SK-N-SH (cell line): Measurements from ENCODE around the gene ST7L. TPM values are rescaled to one million over a fixed set of nuclear protein-coding genes. Genes with fewer than 3 reads are reported as not detected.

Source experiments
- CTCF ChIA-PET: fragments of 300-600, 350-600 bp; formaldehyde crosslinking; extraction: SDS; loops from one replicate; lab custom pipeline; 2021; lab: Yijun Ruan, JAX
- POLR2A ChIA-PET: fragments of 350-600 bp; sonication (Branson Sonifier 250); formaldehyde crosslinking; extraction: SDS; loops from one replicate; lab custom pipeline; 2020; ENCODE audit warnings: antibody characterized with exemption, inconsistent platforms; lab: Yijun Ruan, JAX
- DNase-seq: peaks from one replicate; pipeline ENCODE4 v3.0.0; 2012
- H2AFZ ChIP-seq: fragments of 200-600 bp; sonication (generic); 2 replicates; pipeline ENCODE4 v1.8.1; 2016; ENCODE audit warnings: antibody characterized with exemption, mild to moderate bottlenecking, low read depth
- H3F3A ChIP-seq: fragments of 200-600 bp; sonication (generic); replicated peaks from 2 replicates; pipeline ENCODE3; 2016; ENCODE audit warnings: antibody characterized with exemption, mild to moderate bottlenecking; ENCODE audit not compliant: insufficient read depth
- H3K27ac ChIP-seq, 2 experiments: fragments of 200-500 bp in 1 of 2; fragments of 200-600 bp in 1 of 2; sonication (Bioruptor generic) in 1 of 2; sonication (generic), shearing (Covaris generic) in 1 of 2; 2 replicates each; pipeline versions ENCODE4 v1.5.1 to v1.6.1; 2014 to 2016; ENCODE audit warnings: low read depth in 2 of 2, inconsistent platforms in 1 of 2, low read length in 1 of 2, mild to moderate bottlenecking in 1 of 2, mixed read lengths in 1 of 2
- H3K27me3 ChIP-seq: fragments of 200-600 bp; sonication (generic), shearing (Covaris generic); 2 replicates; pipeline ENCODE4 v1.6.1; 2016; ENCODE audit warnings: mixed run types; ENCODE audit not compliant: insufficient read depth
- H3K36me3 ChIP-seq, 2 experiments: fragments of 200-500 bp in 1 of 2; fragments of 200-600 bp in 1 of 2; sonication (Bioruptor generic) in 1 of 2; sonication (generic) in 1 of 2; replicated peaks in 1 of 2; 2 replicates each; pipeline versions ENCODE3 to v1.5.1; 2014 to 2016; ENCODE audit warnings: low read length in 1 of 2, mild to moderate bottlenecking in 1 of 2; ENCODE audit not compliant: insufficient read depth in 2 of 2, control insufficient read depth in 1 of 2
- H3K4me1 ChIP-seq, 2 experiments: fragments of 200-500 bp in 1 of 2; fragments of 200-600 bp in 1 of 2; sonication (Bioruptor generic) in 1 of 2; sonication (generic), shearing (Covaris generic) in 1 of 2; 2 replicates each; pipeline versions ENCODE4 v1.5.1 to v1.6.1; 2014 to 2016; ENCODE audit warnings: low read depth in 1 of 2, low read length in 1 of 2, mixed run types in 1 of 2; ENCODE audit not compliant: insufficient read depth in 2 of 2, control insufficient read depth in 1 of 2
- H3K4me2 ChIP-seq: fragments of 200-600 bp; sonication (generic), shearing (Covaris generic); 2 replicates; pipeline ENCODE4 v1.6.1; 2017; ENCODE audit warnings: mixed run types
- H3K4me3 ChIP-seq, 2 experiments: fragments of 200-500 bp in 1 of 2; fragments of 200-600 bp in 1 of 2; sonication (Bioruptor generic) in 1 of 2; sonication (generic), shearing (Covaris generic) in 1 of 2; 2 replicates each; pipeline versions ENCODE4 v1.5.1 to v1.8.1; 2014 to 2016; ENCODE audit warnings: low read depth in 2 of 2, inconsistent platforms in 1 of 2, low read length in 1 of 2, mild to moderate bottlenecking in 1 of 2, mixed read lengths in 1 of 2, moderate library complexity in 1 of 2
- H3K79me2 ChIP-seq: fragments of 200-600 bp; sonication (generic); 2 replicates; pipeline ENCODE4 v1.8.1; 2017; ENCODE audit warnings: mild to moderate bottlenecking; ENCODE audit not compliant: insufficient read depth
- H3K9ac ChIP-seq: fragments of 200-600 bp; sonication (generic); 2 replicates; pipeline ENCODE4 v1.6.1; 2017; ENCODE audit warnings: mixed run types
- H3K9me2 ChIP-seq: fragments of 200-600 bp; sonication (generic); 2 replicates; pipeline ENCODE4 v1.6.1; 2017; ENCODE audit warnings: mixed run types
- H3K9me3 ChIP-seq: fragments of 200-600 bp; sonication (generic); 2 replicates; pipeline ENCODE4 v1.6.1; 2017; ENCODE audit warnings: mixed run types, mild to moderate bottlenecking, moderate library complexity
- H4K20me1 ChIP-seq: fragments of 200-600 bp; sonication (generic); 2 replicates; pipeline ENCODE4 v1.6.1; 2017; ENCODE audit warnings: mild to moderate bottlenecking, mixed run types; ENCODE audit not compliant: insufficient read depth
- EP300 ChIP-seq, 2 experiments: IDR thresholded peaks; 2 replicates each; pipeline versions ENCODE4 v1.4.0 to v1.6.1; 2012; ENCODE audit warnings: borderline replicate concordance in 1 of 2, low read depth in 1 of 2, low read length in 1 of 2
- EZH2phosphoT487 ChIP-seq: fragments of 200-600 bp; sonication (generic); IDR thresholded peaks from 2 replicates; pipeline ENCODE4 v1.6.1; 2017; ENCODE audit warnings: low read depth, mixed run types, mild to moderate bottlenecking, antibody characterized with exemption, moderate library complexity, borderline replicate concordance
- FOSL2 ChIP-seq: IDR thresholded peaks from 2 replicates; pipeline ENCODE4 v1.4.0; 2012; ENCODE audit warnings: low read depth, mild to moderate bottlenecking, moderate library complexity, borderline replicate concordance
- FOXJ3 ChIP-seq: sonication (generic); formaldehyde crosslinking; IDR thresholded peaks from 2 replicates; pipeline ENCODE4 v1.5.1; 2020; ENCODE audit warnings: mild to moderate bottlenecking, missing genetic modification reagents
- FOXM1 ChIP-seq: IDR thresholded peaks from 2 replicates; pipeline ENCODE4 v1.4.0; 2012; ENCODE audit warnings: low read depth, mild to moderate bottlenecking
- GABPA ChIP-seq: IDR thresholded peaks from 2 replicates; pipeline ENCODE4 v1.4.0; 2012; ENCODE audit warnings: low read depth, mild to moderate bottlenecking
- MEF2A ChIP-seq: IDR thresholded peaks from 2 replicates; pipeline ENCODE4 v1.4.0; 2012; ENCODE audit warnings: low read depth, borderline replicate concordance
- NFIC ChIP-seq: IDR thresholded peaks from 2 replicates; pipeline ENCODE4 v1.4.0; 2012; ENCODE audit warnings: borderline replicate concordance
- POLR2AphosphoS5 ChIP-seq: IDR thresholded peaks from 2 replicates; pipeline ENCODE4 v1.6.1; 2012; ENCODE audit warnings: low read depth, low read length
- RAD21 ChIP-seq: IDR thresholded peaks from 2 replicates; pipeline ENCODE4 v1.6.1; 2012; ENCODE audit warnings: mild to moderate bottlenecking, low read length
- RFX5 ChIP-seq: IDR thresholded peaks from 2 replicates; pipeline ENCODE4 v1.6.1; 2012; ENCODE audit warnings: mild to moderate bottlenecking, improper control_type of control experiment, low read length
- SMC3 ChIP-seq: IDR thresholded peaks from 2 replicates; pipeline ENCODE4 v1.6.1; 2012; ENCODE audit warnings: low read depth, low read length, improper control_type of control experiment
- TCF12 ChIP-seq: IDR thresholded peaks from 2 replicates; pipeline ENCODE4 v1.4.0; 2012
- TEAD4 ChIP-seq: IDR thresholded peaks from 2 replicates; pipeline ENCODE4 v1.4.0; 2012; ENCODE audit warnings: mild to moderate bottlenecking, borderline replicate concordance; ENCODE audit not compliant: insufficient read depth
- USF2 ChIP-seq: fragments of 150-350 bp; IDR thresholded peaks from 2 replicates; pipeline ENCODE4 v1.6.1; 2017; ENCODE audit warnings: antibody characterized with exemption, low read length, low read depth, borderline replicate concordance
- YY1 ChIP-seq: IDR thresholded peaks from 2 replicates; pipeline ENCODE4 v1.4.0; 2012; ENCODE audit warnings: low read depth, mild to moderate bottlenecking
- ZBTB33 ChIP-seq: IDR thresholded peaks from 2 replicates; pipeline ENCODE4 v1.4.0; 2012; ENCODE audit warnings: low read depth, borderline replicate concordance
- WGBS: methylation state at CpG from one replicate; pipeline ENCODE4 v1.1.6; 2017; ENCODE audit warnings: low lambda C conversion rate; 5-methylcytosine and 5-hydroxymethylcytosine counted together
- polyA plus RNA-seq, 3 experiments: library from polyadenylated mRNA; depleted of rRNA; stranded (reverse); fragments of >200 nt; gene quantifications; 2 replicates each; pipeline ENCODE4 v1.2.3, GENCODE V29; 2012
- TF ChIP-seq, protein P1 (sequence below): fragments of 200-600 bp; sonication (generic); IDR thresholded peaks from 2 replicates; pipeline ENCODE4 v1.6.1; 2017; ENCODE audit warnings: antibody characterized with exemption, mild to moderate bottlenecking, moderate library complexity
- TF ChIP-seq, protein P2 (sequence below): IDR thresholded peaks from 2 replicates; pipeline ENCODE4; 2012

The ST7L gene
- polyA plus RNA-seq, 1 of the 3 experiments (the other 2 are of a cell fraction), result 17.9 TPM

DNA sequence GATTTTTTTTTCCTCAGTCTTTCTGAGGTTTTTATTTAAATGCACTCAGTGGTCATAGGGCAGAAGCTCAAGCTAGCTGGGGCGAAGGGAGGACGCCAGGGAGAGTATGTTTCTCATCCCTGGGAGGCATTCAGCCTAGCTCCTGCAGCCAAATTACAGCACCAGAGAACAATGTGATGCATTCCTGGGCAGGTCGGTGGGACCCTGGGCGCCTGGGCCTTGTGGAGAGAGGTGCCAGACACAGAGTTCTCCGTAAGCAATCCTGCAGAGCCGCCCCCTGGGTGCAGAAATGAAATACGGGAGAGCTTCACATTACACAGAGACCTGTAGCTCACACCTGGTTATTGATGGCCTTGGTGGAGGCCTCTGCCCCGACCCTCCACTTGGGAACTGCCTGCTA is 94.7 kb downstream of the ST7L start:
- CTCF ChIA-PET, result interaction anchor here (1.3 kb wide), 1 partner anchor 90 kb away, joined by 3 read pairs; no protein-coding TSS in a partner anchor
- H3K9ac ChIP-seq, result peak overlapping the region; percentile 52

GRCh38 chr1:112522621-112523020 is 96.3 kb downstream of the ST7L start:
- H3K4me2 ChIP-seq, result peak overlapping the region; percentile 41
- H3K79me2 ChIP-seq, result no peaks in the 10 kb centered on the region
- H3F3A ChIP-seq, result peaks cover 6% of the 10 kb centered on the region
- H3K27ac ChIP-seq, result peak overlapping the region in 1 of 2 experiments; percentile 80; a peak in 2 of 4 replicates
- no peak overlapping the region for H2AFZ ChIP-seq
- H3K36me3 ChIP-seq, result peaks cover 5 to 11% of the 10 kb centered on the region in 2 experiments
- DNase-seq, result no peak
- H3K4me3 ChIP-seq, result no peak overlapping the region
- no peaks in the 10 kb centered on the region for H3K9me2 ChIP-seq
- peak overlapping the region; percentile 37; the same call in 1 of the 2 replicates for H3K9ac ChIP-seq
- CTCF ChIA-PET, result no interaction called here
- H3K4me1 ChIP-seq, result peaks cover 0 to 39% of the 10 kb centered on the region in 2 experiments; a peak in 3 of 4 replicates
- H3K27me3 ChIP-seq, result no peaks in the 10 kb centered on the region
- H4K20me1 ChIP-seq, result no peaks in the 10 kb centered on the region
- 22% methylated on average over 1 of the region's 1 CpG for WGBS
- H3K9me3 ChIP-seq, result no peaks in the 10 kb centered on the region
- POLR2A ChIA-PET, result no interaction called here
- 0 out of 2 replicates have a peak, but pooled peaks have one; percentile 30 for TF ChIP-seq ZBTB33
- peak; percentile 88 for TF ChIP-seq FOSL2
- no peak for TF ChIP-seq RFX5
- TF ChIP-seq MEF2A, result no peak
- TF ChIP-seq NFIC, result peak; percentile 47; the same call in 1 of the 2 replicates
- peak; percentile 40; the same call in 1 of the 2 replicates for TF ChIP-seq FOXM1
- TF ChIP-seq SMC3, result no peak
- TF ChIP-seq, protein P1, sequence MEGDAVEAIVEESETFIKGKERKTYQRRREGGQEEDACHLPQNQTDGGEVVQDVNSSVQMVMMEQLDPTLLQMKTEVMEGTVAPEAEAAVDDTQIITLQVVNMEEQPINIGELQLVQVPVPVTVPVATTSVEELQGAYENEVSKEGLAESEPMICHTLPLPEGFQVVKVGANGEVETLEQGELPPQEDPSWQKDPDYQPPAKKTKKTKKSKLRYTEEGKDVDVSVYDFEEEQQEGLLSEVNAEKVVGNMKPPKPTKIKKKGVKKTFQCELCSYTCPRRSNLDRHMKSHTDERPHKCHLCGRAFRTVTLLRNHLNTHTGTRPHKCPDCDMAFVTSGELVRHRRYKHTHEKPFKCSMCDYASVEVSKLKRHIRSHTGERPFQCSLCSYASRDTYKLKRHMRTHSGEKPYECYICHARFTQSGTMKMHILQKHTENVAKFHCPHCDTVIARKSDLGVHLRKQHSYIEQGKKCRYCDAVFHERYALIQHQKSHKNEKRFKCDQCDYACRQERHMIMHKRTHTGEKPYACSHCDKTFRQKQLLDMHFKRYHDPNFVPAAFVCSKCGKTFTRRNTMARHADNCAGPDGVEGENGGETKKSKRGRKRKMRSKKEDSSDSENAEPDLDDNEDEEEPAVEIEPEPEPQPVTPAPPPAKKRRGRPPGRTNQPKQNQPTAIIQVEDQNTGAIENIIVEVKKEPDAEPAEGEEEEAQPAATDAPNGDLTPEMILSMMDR, result no peak

More for the DNA sequence above, 94.7 kb downstream of the ST7L start:
- Histone ChIP-seq H3K79me2 (no peaks in the 10 kb centered on the region), H3K9me3 (no peaks in the 10 kb centered on the region), H3K27ac (peak overlapping the region in 1 of 2 experiments; percentile 80; a peak in 2 of 4 replicates), H2AFZ (no peak overlapping the region), H3K4me2 (no peak overlapping the region; the same call in 1 of the 2 replicates), H3K4me1 (peaks cover 0 to 55% of the 10 kb centered on the region in 2 experiments; a peak in 3 of 4 replicates), H3K9me2 (no peaks in the 10 kb centered on the region), H4K20me1 (no peaks in the 10 kb centered on the region), H3K36me3 (peaks cover 5 to 18% of the 10 kb centered on the region in 2 experiments), H3F3A (peaks cover 6% of the 10 kb centered on the region), H3K4me3 (no peak overlapping the region), H3K27me3 (no peaks in the 10 kb centered on the region)
- POLR2A ChIA-PET, result no interaction called here
- WGBS, result 47% methylated on average over 5 of the region's 8 CpGs
- TF ChIP-seq, protein P2, sequence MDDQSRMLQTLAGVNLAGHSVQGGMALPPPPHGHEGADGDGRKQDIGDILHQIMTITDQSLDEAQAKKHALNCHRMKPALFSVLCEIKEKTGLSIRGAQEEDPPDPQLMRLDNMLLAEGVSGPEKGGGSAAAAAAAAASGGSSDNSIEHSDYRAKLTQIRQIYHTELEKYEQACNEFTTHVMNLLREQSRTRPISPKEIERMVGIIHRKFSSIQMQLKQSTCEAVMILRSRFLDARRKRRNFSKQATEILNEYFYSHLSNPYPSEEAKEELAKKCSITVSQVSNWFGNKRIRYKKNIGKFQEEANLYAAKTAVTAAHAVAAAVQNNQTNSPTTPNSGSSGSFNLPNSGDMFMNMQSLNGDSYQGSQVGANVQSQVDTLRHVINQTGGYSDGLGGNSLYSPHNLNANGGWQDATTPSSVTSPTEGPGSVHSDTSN, result 0 out of 2 replicates have a peak, but pooled peaks have one; percentile 15
- TF ChIP-seq YY1, result no peak
- no peak for TF ChIP-seq USF2
- TF ChIP-seq RAD21, result no peak
- TF ChIP-seq POLR2AphosphoS5, result no peak
- TF ChIP-seq TEAD4, result no peak
- TF ChIP-seq TCF12, result peak; percentile 44; the same call in 1 of the 2 replicates
- TF ChIP-seq FOXJ3 (CRISPR knock-in tag), result no peak
- TF ChIP-seq, protein P1, result no peak
- TF ChIP-seq FOSL2, result no peak
- TF ChIP-seq GABPA, result no peak
- TF ChIP-seq NFIC, result peak; percentile 54
- TF ChIP-seq EP300 (IDR thresholded peaks at IDR 0.05; ENCODE audit: borderline replicate concordance in 1 of 2, low read depth in 1 of 2, low read length in 1 of 2), result peak in 1 of 2 experiments; percentile 45; a peak in 1 of 4 replicates
- TF ChIP-seq EZH2phosphoT487, result no peak
- DNase-seq, result no peak
